SK-N-SH (cell line): ENCODE results near the gene SPECC1L.

Experiments used
- CTCF ChIP-seq: fragments of 200-600 bp; sonication (generic); IDR thresholded peaks from 2 replicates; pipeline ENCODE4 v1.6.1; 2017; ENCODE audit warnings: antibody characterized with exemption, mild to moderate bottlenecking, moderate library complexity
- POLR2AphosphoS5 ChIP-seq: IDR thresholded peaks from 2 replicates; pipeline ENCODE4 v1.6.1; 2012; ENCODE audit warnings: low read depth, low read length

GRCh38 chr22:24265734-24266133 lies 4.9 kb upstream of the SPECC1L start:
- TF ChIP-seq POLR2AphosphoS5 (no peak), CTCF (no peak)
